ENCODE data around the gene TMEM100.
"Not testable (repeated sequence)": the region's sequence is repeated elsewhere in the genome, so short reads cannot be mapped to it uniquely, and the experiment has no call there.

Gene TMEM100

GRCh38 chr17:55680686-55681341 lies 41.9 kb downstream of the TMEM100 start:
- DNase-seq, result no peak

GRCh38 chr17:55677446-55677845 lies 45.2 kb downstream of the TMEM100 start:
- DNase-seq, result no peak

- DNase-seq, result no peak
Observed at GRCh38 chr17:55676274-55676673, 46.4 kb downstream of the TMEM100 start.

GRCh38 chr17:55673743-55674506 lies 48.7 kb downstream of the TMEM100 start:
- no peak for DNase-seq

GRCh38 chr17:55672585-55673501 lies 49.8 kb downstream of the TMEM100 start:
- no peak for DNase-seq

GRCh38 chr17:55672010-55672409 lies 50.7 kb downstream of the TMEM100 start:
- not testable (repeated sequence) for DNase-seq
